HG03097 (cell line): ENCODE measurements around the gene LRMDA.

Experiments used
- ATAC-seq: cut with Tn5 transposase; IDR thresholded peaks from one replicate; pipeline ENCODE4 v1.9.1; 2021; ENCODE audit not compliant: unreplicated experiment, low FRiP score

LRMDA gene

GRCh38 chr10:76297780-76298281 lies 866.4 kb downstream of the LRMDA start:
- ATAC-seq: no peak

GRCh38 chr10:76298329-76298728 lies 866.9 kb downstream of the LRMDA start:
- no peak for ATAC-seq

- ATAC-seq: no peak
Observed at GRCh38 chr10:76299501-76299900, 868.1 kb downstream of the LRMDA start.

GRCh38 chr10:76301211-76301610 lies 869.8 kb downstream of the LRMDA start:
- no peak for ATAC-seq

- no peak for ATAC-seq
Observed at GRCh38 chr10:76301950-76302349, 870.5 kb downstream of the LRMDA start.

- ATAC-seq: no peak
Observed at GRCh38 chr10:76302481-76302880, 871.1 kb downstream of the LRMDA start.

GRCh38 chr10:76302961-76303630 lies 871.7 kb downstream of the LRMDA start:
- ATAC-seq: no peak

- no peak for ATAC-seq
Observed at GRCh38 chr10:76303682-76304316, 872.4 kb downstream of the LRMDA start.

- ATAC-seq: no peak
Observed at GRCh38 chr10:76305930-76306615, 874.6 kb downstream of the LRMDA start.

- ATAC-seq: no peak
Observed at GRCh38 chr10:76306856-76307255, 875.4 kb downstream of the LRMDA start.

GRCh38 chr10:76309070-76309469 lies 877.6 kb downstream of the LRMDA start:
- no peak for ATAC-seq

GRCh38 chr10:76309741-76310587 lies 878.5 kb downstream of the LRMDA start:
- ATAC-seq: no peak

GRCh38 chr10:76310588-76311080 lies 879.2 kb downstream of the LRMDA start:
- no peak for ATAC-seq

GRCh38 chr10:76311752-76312636 lies 880.6 kb downstream of the LRMDA start:
- no peak for ATAC-seq

GRCh38 chr10:76315240-76315639 lies 883.8 kb downstream of the LRMDA start:
- ATAC-seq: no peak

GRCh38 chr10:76316234-76316633 lies 884.8 kb downstream of the LRMDA start:
- ATAC-seq: no peak

- no peak for ATAC-seq
Observed at GRCh38 chr10:76317078-76317477, 885.7 kb downstream of the LRMDA start.

- no peak for ATAC-seq
Observed at GRCh38 chr10:76318211-76318610, 886.8 kb downstream of the LRMDA start.

GRCh38 chr10:76319661-76320060 lies 888.2 kb downstream of the LRMDA start:
- no peak for ATAC-seq

- ATAC-seq: no peak
Observed at GRCh38 chr10:76324283-76324682, 892.9 kb downstream of the LRMDA start.
